Gastroesophageal sphincter (tissue), 4 donors: Measurements from ENCODE around the gene C1R. TPM values are rescaled to one million over a fixed set of nuclear protein-coding genes. Genes with fewer than 3 reads are reported as not detected.
A peak's percentile ranks its signal among the peaks of the same experiment; 100 is the strongest.

Source experiments
- ATAC-seq: fragments of 150-250 bp; one replicate; pipeline ENCODE4 v1.9.1; 2016; ENCODE audit warnings: mild to moderate bottlenecking, moderate library complexity
- H3K27ac ChIP-seq, 4 donors: fragments of 200-600 bp; sonication (generic) in 3 of 4; 1 replicate in 3 of 4; 2 replicates in 1 of 4; pipeline ENCODE4 v1.5.1; 2016 to 2019
- H3K27me3 ChIP-seq: fragments of 200-600 bp; sonication (generic); one replicate; pipeline ENCODE4 v1.5.1; 2019
- H3K36me3 ChIP-seq, 2 donors: fragments of 200-600 bp; sonication (generic); one replicate each; pipeline ENCODE4 v1.5.1; 2019; ENCODE audit warnings: control low read depth in 1 of 2
- H3K4me1 ChIP-seq, 3 donors: fragments of 200-600 bp; sonication (generic); 1 replicate in 2 of 3; 2 replicates in 1 of 3; pipeline ENCODE4 v1.5.1; 2016 to 2019; ENCODE audit warnings: control low read depth in 2 of 3
- H3K4me3 ChIP-seq, 2 donors: fragments of 200-600 bp; sonication (generic); one replicate each; pipeline ENCODE4 v1.5.1; 2019; ENCODE audit warnings: mild to moderate bottlenecking in 1 of 2, moderate library complexity in 1 of 2
- H3K9me3 ChIP-seq, 3 donors: fragments of 200-600 bp; sonication (generic); one replicate each; pipeline ENCODE4 v1.5.1; 2017 to 2019; ENCODE audit warnings: control low read depth in 2 of 3
- EP300 ChIP-seq: sonication (generic); formaldehyde crosslinking; IDR thresholded peaks from one replicate; pipeline ENCODE4 v1.6.1; 2017; ENCODE audit warnings: antibody characterized with exemption, mild to moderate bottlenecking
- POLR2A ChIP-seq, 2 donors: fragments of 450-650 bp; IDR thresholded peaks; one replicate each; pipeline ENCODE4 v1.6.1; 2017; ENCODE audit warnings: antibody characterized with exemption in 2 of 2, mild to moderate bottlenecking in 2 of 2, moderate library complexity in 1 of 2
- POLR2AphosphoS5 ChIP-seq: sonication (generic); formaldehyde crosslinking; IDR thresholded peaks from one replicate; pipeline ENCODE4 v1.6.1; 2017; ENCODE audit warnings: antibody characterized with exemption
- WGBS, 2 donors: methylation state at CpG; one replicate each; pipeline ENCODE4 v1.1.5; 2018; ENCODE audit warnings: low coverage in 1 of 2; 5-methylcytosine and 5-hydroxymethylcytosine counted together
- total RNA-seq, 4 donors: library from RNA; depleted of rRNA; stranded (reverse); fragments of >200 nt; gene quantifications; one replicate each; pipeline ENCODE4 v1.1.0, GENCODE V29; 2016
- TF ChIP-seq, protein P1 (sequence below), 4 experiments: fragments of 200-600 bp in 2 of 4; fragments of 450-650 bp in 2 of 4; sonication (generic) in 1 of 4; IDR thresholded peaks; one replicate each; pipeline ENCODE4 v1.5.1; 2017 to 2019; ENCODE audit warnings: antibody characterized with exemption in 4 of 4, mild to moderate bottlenecking in 2 of 4, moderate library complexity in 2 of 4

C1R gene
- total RNA-seq, 4 donors from 2014 or later, result 330 to 846 (median 620) TPM

DNA sequence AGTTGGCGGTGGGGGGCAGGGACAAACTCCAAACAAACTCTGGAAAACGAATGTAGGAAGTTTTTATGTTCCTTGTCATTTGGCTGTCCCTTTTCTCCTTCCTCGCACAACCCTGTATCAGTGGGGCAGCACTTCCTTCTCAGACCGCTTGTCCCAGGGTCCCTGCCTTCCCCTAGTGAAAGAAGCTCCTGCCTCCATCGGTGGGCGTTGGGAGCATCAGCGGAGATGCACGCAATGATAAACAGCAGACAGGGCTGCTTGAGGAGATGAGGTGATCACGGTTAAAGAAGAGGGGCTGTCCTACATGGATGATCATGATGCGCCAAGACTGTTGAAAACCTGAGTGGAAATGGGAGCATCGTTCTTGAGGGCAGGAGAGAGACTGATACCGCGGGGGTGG lies 31.1 kb downstream of the C1R start:
- no peaks in the 10 kb centered on the region for H3K27me3 ChIP-seq
- H3K4me3 ChIP-seq, result peak overlapping the region; percentile 54 to 79
- WGBS, 2 donors, result 50 to 57% methylated on average over 7 to 10 of the region's 13 CpGs
- H3K27ac ChIP-seq, result peak overlapping the region; percentile 82 to 96 (median 86)
- TF ChIP-seq POLR2AphosphoS5, result no peak
- TF ChIP-seq POLR2A (IDR thresholded peaks at IDR 0.05), result no peak
- TF ChIP-seq, protein P1, sequence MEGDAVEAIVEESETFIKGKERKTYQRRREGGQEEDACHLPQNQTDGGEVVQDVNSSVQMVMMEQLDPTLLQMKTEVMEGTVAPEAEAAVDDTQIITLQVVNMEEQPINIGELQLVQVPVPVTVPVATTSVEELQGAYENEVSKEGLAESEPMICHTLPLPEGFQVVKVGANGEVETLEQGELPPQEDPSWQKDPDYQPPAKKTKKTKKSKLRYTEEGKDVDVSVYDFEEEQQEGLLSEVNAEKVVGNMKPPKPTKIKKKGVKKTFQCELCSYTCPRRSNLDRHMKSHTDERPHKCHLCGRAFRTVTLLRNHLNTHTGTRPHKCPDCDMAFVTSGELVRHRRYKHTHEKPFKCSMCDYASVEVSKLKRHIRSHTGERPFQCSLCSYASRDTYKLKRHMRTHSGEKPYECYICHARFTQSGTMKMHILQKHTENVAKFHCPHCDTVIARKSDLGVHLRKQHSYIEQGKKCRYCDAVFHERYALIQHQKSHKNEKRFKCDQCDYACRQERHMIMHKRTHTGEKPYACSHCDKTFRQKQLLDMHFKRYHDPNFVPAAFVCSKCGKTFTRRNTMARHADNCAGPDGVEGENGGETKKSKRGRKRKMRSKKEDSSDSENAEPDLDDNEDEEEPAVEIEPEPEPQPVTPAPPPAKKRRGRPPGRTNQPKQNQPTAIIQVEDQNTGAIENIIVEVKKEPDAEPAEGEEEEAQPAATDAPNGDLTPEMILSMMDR (IDR thresholded peaks at IDR 0.05), result peak in 1 of 4 experiments; percentile 5
- no peaks in the 10 kb centered on the region for H3K9me3 ChIP-seq
- no peak for ATAC-seq
- peaks cover 0 to 35% of the 10 kb centered on the region in 2 donors for H3K36me3 ChIP-seq
- peaks cover 5 to 58% (median 6%) of the 10 kb centered on the region in 3 donors for H3K4me1 ChIP-seq

DNA sequence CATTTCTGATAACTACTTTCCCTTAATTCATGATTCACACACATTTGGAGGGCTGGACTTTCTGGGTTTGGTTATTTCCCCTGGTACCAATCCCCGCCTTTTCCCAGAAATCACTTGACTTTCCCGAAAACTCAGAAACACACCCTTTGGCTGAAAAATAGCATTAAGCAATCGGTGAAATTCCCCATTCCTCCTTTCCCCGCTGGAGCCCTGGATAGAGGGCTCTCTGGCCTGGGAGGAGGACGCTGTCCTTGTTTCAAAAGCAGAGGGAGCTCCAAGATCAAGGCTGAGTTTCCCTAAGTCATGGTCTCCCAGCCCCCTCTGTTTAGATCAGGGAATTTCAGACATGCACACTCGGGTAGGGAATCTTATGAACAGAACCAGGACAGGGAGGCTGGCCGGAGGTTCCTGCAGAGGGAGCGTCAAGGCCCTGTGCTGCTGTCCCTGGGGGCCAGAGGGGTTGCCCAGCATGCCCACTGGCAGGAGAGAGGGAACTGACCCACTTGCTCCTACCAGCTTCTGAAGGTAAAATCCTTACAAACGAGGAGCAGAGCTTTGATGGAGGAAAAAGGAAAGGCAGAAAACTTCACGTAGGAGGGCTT lies 31.8 kb downstream of the C1R start, which contains the start of gene C1S:
Gene C1S, plus strand, starts transcription at position 366 of the 602 bp plus-strand sequence. CDS start 1,195 bp downstream, outside the sequence.
- peak; percentile 99 for ATAC-seq
- Histone ChIP-seq H3K36me3 (peaks cover 0 to 28% of the 10 kb centered on the region in 2 donors), H3K27ac (peak within 1 kb of the TSS; percentile 82 to 96 (median 86)), H3K4me1 (peaks cover 5 to 58% (median 6%) of the 10 kb centered on the region in 3 donors), H3K27me3 (no peaks in the 10 kb centered on the region), H3K9me3 (no peaks in the 10 kb centered on the region), H3K4me3 (peak within 1 kb of the TSS; percentile 54 to 79)
- 6 to 10% methylated on average over 2 to 8 of the region's 10 CpGs for WGBS, 2 donors
- peak; percentile 77 to 79 for TF ChIP-seq POLR2A (IDR thresholded peaks at IDR 0.05)
- peak; percentile 97 for TF ChIP-seq POLR2AphosphoS5
- TF ChIP-seq, protein P1 (IDR thresholded peaks at IDR 0.05), result peak; percentile 77 to 98 (median 96)
- no peak for TF ChIP-seq EP300

DNA sequence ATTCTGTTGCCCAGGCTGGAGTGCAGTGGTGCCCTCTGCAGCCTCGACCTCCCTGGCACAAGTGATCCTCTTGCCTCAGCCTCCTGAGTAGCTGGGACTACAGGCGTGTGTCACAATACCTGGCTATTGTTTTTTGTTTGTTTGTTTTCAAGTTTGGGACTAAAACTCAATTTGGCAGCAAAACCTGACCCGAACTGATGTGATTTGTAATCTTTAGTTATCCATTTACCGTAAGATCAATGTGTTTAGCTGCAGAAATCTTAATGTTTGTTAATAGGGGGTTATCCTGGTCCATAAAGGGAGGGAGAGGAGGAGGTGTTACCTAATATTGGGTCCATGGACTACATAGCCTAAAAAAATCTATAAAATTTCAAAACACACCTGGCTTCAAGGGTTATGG lies 32.5 kb downstream of the C1R start:
- WGBS, 2 donors, result 80 to 90% methylated on average over 1 to 3 of the region's 4 CpGs
- peak overlapping the region; percentile 82 to 96 (median 86) for H3K27ac ChIP-seq
- no peaks in the 10 kb centered on the region for H3K9me3 ChIP-seq
- peaks cover 0 to 22% of the 10 kb centered on the region in 2 donors for H3K36me3 ChIP-seq
- TF ChIP-seq POLR2AphosphoS5 (no peak), EP300 (no peak), POLR2A (IDR thresholded peaks at IDR 0.05) (no peak)
- TF ChIP-seq, protein P1 (IDR thresholded peaks at IDR 0.05), result no peak
- ATAC-seq, result no peak
- H3K27me3 ChIP-seq, result no peaks in the 10 kb centered on the region
- peaks cover 5 to 53% (median 6%) of the 10 kb centered on the region in 3 donors for H3K4me1 ChIP-seq
- H3K4me3 ChIP-seq, result no peak overlapping the region

DNA sequence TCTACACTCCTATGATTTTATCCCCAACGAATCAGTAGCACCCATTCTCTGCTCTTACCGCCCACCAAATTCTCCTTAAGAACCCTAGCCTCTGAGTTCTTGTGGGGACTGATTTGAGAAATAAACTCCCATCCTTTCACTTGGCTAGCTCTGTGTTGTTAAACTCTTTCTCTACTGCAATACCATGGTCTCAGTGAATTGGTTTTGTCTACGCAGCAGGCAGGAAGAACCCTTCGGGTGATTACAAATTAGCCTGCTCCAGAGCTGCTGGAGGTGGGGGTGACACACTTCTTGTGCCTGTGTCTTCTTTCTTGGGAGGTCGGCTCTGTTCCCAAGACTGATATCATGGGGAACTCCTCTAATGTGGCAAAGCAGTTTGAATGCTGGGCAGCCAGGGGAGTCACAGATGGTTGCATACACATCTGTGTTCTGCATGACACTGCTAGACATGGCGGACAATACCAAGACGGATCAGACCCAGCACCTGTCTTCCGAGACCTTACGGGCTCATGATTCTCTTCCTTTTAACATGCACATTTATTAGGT lies 33.3 kb downstream of the C1R start:
- peaks cover 5 to 47% (median 6%) of the 10 kb centered on the region in 3 donors for H3K4me1 ChIP-seq
- TF ChIP-seq POLR2AphosphoS5 (no peak), EP300 (no peak), POLR2A (IDR thresholded peaks at IDR 0.05) (no peak)
- TF ChIP-seq, protein P1 (IDR thresholded peaks at IDR 0.05), result no peak
- no peaks in the 10 kb centered on the region for H3K9me3 ChIP-seq
- 75 to 90% methylated on average over 5 to 7 of the region's 9 CpGs for WGBS, 2 donors
- no peaks in the 10 kb centered on the region for H3K27me3 ChIP-seq
- H3K4me3 ChIP-seq, result no peak overlapping the region
- ATAC-seq, result no peak
- H3K27ac ChIP-seq, result peak overlapping the region in 1 of 4 donors; percentile 19
- peaks cover 0 to 13% of the 10 kb centered on the region in 2 donors for H3K36me3 ChIP-seq
